GM19328 (cell line): ENCODE results near the gene AP5S1.
"Not testable (repeated sequence)": the region's sequence is repeated elsewhere in the genome, so short reads cannot be mapped to it uniquely, and the experiment has no call there.

ENCODE experiments used
- ATAC-seq: cut with Tn5 transposase; IDR thresholded peaks from one replicate; pipeline ENCODE4 v1.9.1; 2021; ENCODE audit warnings: mild to moderate bottlenecking, moderate library complexity; ENCODE audit not compliant: unreplicated experiment

AP5S1 gene

DNA sequence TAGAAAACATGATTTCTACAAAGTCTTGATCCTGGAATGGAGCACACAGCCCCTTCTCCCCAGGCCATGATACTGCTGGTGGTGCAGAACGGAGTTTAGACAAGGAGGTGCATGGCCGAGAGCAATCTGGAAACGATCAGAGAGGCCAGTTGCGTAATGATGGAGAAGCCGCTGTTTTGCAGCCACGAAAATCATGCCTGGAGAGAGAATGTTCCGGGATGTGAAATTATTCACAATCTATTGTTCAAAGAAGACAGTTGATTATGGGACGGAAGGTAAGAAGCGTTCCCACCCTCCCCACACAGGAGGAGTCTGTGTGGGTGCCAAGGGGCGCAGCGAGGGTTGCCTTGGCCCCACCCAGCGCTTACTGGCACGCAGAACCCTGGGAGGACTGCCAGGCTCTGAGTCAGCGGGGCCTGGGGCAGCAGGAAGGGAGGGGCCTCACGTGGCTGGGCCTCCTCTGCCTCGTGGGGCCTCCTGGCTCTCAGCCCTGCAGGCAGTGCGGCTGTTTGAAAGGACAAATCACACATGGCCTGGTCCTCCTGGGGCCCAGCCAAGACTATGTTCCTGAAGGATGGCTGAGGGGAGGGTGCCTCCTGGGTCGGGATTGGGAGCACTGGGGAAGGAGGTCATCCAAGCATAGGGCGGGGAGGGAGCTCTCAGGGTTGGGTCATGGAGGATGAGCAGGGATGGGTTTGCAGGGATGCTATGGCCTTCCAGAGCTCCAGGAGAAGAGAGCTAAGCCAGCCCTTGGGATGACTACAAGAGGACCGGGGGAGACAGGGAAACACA is 8.7 kb upstream of the AP5S1 start:
- ATAC-seq, result no peak

DNA sequence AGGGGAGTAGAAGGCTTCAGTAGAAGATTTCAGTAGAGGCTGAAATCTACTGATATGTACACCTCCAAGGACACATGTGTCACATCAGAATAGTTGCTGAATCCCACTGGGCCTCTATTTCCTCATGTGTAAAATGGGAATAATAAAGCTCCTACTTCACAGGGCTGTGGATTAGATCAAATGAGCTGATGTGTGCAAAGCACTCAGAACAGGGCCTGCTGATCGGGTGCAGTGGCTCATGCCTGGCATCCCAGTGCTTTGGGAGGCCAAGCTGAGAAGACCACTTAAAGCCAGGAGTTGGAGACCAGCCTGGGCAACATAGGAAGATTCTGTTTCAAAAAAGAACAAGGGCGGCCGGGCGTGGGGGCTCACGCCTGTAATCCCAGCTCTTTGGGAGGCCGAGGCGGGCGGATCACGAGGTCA is 8.1 kb upstream of the AP5S1 start:
- no peak for ATAC-seq

DNA sequence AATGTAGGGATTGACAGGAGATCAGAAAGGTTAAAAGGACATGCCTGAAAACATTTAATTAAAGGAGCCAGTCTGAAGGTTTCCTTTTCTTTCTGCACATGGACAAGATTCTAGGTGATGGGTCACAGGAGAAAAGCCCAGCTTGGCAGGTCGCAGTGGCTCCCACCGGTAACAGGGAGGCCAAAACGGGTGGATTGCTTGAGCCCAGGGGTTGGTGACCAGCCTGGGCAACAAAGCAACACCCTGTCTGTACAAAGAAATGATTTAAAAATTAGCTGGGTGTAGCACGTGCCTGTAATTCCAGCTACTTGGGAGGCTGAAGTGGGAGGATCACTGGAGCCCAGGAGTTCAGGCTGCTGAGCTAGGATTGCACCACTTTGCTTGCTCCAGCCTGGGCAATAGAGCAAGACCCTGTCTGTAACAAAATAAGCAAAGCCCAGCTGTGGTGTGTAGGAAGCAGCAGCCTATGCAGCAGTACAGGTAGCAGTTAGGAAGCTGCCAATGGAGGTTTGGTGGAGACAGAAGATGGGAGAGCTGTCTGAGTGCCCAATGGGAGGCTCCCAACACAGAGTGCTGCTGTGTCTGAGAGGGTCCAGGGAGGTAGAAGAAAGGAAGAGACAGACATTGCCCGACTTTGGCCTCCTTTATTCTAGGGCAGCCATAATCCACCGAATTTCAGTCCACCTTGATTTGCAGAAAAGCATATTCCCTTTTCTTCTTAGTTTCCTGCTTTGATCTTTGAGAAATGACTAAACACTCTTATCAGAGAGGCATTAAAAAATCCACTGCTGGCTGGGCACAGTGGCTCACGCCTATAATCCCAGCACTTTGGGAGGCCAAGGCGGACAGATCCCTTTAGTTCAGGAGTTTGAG is 7.1 kb upstream of the AP5S1 start:
- ATAC-seq, result no peak

DNA sequence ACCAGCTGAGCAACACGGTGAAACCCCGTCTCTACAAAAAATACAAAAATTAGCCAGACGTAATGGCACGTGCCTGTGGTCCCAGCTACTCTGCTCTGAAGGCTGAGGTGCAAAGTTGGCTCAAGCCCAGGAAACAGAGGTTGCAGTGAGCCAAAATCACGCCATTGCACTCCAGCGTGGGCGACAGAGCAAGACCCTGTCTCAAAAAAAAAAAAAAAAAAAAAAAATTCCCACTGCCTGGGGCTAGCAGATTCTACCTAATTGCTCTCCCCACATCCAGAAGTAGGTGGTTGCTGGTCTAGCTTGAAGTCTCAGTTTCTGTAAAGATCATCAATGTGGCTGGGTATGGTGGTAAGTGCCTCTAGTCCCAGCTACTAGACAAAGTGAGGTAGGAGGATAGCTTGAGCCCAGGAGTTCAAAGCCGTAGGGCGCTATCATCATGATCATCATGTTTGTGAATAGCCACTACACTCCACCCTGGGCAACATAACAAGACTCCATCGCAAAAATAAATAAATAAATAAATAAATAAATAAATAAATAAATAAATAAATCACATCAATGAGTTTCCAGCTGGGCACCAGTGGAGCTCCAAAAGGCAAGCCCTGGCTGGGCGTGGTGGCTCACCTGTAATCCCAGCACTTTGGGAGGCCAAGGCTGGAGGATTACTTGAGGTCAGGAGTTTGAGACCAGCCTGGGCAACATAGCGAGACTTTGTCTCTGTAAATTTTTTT is 6.3 kb upstream of the AP5S1 start:
- ATAC-seq, result no peak

DNA sequence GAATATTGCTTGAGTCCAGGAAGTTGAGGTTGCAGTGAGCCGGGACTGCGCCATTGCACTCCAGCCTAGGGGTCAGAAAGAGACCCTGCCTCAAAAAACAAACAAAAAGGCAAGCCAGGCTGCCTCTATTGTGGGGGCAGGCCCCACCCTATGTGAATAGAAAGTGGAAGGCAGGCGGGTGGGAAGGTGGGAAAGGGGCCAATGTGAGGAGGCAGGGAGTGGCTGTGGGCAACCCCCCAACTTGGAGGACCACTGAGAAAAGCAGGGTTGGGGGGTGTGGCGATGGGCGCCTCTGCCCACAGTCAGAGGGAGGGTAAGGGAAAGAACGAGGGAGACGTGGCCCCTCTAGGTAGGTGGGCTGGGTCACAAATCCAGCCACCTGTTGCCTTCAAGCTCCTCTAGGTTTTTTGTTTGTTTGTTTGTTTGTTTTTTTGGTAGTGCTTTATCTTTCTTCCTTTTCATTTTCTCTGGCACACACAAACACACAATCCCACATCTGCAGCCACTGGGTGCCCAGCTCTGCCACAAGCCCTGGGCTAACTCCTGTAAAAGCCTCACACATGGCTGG is 5.3 kb upstream of the AP5S1 start:
- ATAC-seq, result no peak

DNA sequence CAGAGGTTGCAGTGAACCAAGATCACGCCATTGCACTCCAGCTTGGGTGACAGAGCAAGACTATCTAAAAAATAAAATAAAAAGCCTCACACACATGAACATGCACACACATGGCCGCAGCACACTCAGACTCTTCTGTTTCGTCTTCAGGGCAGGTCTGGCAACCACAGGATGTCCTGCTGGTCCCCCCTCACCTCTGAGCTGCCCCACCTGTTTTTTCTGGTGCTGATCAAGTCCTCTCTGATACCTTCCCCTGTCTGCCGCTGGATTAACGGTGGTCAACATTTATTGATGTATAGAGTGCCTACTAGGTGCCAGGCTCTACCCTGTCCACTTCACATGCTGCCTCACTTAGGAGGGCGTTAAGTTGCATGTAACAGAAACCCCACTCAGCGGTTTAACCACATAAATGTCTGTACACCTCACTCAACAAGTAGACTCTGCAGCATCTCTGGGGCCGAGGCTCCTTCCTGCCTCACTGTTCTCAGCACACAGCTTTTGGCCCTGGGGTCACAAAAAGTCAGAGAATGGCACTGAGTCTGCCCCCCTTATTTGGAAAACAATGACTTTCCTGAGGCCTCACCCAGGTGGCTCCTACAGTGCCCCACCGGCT is 4.5 kb upstream of the AP5S1 start:
- no peak for ATAC-seq

DNA sequence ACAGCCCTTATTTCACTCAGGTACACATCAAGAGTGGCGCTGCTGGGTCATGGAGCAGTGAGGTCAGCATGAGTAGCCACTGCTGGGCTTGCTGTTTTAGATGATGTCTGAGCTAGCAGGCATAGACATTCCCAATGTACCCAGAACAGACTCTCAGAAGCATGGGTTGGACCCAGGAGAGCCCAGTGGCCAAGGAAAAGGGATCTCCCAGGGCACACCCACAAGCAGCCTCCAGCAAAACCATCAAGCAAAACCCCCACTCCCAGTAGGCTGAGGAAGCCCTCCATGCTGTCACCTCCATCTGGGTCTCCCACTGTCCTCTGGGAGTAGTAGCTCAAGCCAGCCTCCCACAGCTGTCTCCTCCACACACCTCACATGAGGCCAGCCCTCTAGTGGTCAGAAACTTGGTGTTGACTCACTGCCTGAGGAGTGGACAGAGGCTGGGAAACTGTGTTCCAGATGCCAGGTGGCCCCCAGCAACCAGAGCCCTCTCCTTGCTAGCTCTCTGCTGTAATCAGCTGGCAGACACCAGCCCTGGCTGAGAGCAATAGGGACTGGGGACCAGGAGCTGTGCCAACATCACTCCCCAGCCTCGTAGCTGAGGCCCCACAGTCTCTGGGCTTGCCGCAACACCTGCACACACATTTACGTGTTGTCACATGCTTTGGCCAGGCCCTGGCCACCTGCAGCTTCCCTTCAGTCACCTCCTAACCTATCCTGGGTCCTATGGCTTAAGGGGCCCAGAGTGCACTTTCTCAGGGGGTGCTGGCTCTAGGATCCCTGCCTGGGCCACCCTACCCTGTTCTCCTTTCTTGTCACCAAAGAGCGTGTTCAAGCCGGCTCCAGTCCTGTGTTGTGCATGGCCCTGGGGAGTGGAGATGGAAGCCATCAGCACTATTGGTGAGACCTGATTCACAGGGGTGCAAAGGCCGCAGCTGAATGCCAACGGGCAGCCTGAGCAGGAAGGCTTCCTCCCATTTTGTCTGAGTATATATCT is 1.9 kb upstream of the AP5S1 start:
- no peak for ATAC-seq

DNA sequence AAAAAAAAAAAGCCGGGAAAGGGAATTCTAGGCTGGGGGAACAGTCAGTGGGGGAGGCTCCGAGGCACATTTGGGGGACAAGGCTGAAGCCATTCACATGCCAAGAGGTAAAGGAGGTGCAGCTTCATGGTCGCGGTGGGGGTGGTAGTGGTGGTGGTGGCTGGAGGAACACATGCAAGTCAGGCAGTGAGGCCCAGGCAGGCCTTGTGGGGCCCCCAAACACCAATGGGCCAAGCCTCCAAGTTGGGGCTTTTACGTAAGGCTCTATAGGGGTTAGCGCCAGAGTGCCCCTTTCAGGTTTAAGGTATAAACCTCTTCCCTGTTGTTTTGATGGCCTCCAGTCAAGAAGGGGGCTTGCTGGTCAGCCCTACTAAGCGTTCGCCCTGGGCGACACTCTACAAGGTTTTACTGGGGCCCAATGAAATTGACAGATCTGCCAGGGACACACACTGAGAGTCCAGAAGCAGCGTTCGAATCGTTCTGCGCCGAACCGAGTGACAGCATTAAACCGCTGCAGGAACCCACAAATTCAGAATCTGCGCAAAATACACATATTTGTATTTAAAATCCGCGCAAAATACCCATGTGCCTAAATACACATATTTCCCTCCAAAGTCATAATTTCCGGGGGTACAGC is 818 bp upstream of the AP5S1 start:
- ATAC-seq, result no peak

DNA sequence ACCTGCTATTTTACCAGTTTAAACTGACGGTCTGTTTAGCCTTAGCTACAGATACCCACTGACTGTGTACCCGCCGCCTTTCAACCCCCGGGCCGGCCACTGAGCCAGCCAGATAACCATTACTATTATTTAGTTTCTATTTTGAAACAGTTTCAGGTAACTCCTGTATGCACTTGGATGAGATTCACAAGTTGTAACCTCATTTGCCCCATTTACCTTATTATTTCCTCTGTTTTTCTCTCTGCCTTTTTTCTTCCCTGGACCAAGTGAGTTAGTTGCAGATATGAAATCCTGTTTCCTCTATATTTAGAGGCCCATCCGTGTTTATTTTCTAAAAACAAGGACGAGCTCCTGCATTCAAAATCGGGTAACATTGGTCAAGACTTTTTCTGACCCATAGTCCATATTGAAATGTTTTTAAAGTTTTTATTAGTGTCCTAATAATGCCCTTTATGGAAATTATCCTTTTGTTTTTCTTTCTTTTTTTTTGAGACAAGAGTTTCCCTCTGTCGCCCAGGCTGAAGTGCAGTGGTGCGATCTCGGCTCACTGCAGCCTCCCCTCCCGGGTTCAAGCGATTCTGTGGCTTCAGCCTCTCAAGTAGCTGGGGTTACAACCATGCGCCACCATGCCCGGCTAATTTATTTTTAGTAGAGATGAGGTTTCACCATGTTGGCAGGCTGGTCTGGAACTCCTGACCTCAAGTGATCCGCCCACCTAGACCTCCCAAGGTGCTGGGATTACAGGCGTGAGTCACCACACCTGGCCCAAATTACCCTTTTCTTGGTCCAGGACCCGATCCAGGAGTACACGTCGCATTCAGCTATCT is 767 bp downstream of the AP5S1 start:
- ATAC-seq, result no peak

DNA sequence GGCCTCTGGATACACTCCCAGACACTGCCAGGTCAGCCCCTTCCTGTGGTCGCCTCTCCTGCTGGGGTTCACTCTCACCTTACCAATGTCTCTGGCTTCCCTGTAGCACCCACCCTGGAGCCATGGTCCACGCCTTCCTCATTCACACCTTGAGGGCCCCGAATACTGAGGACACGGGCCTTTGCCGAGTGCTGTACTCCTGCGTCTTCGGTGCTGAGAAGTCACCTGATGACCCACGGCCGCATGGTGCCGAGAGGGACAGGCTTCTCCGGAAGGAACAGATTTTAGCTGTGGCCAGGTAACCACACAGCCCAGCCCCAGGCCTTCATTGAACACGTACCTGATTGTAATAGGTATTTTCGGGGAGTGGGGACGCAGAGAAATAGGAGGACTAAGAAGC is 1.6 kb downstream of the AP5S1 start:
- no peak for ATAC-seq

DNA sequence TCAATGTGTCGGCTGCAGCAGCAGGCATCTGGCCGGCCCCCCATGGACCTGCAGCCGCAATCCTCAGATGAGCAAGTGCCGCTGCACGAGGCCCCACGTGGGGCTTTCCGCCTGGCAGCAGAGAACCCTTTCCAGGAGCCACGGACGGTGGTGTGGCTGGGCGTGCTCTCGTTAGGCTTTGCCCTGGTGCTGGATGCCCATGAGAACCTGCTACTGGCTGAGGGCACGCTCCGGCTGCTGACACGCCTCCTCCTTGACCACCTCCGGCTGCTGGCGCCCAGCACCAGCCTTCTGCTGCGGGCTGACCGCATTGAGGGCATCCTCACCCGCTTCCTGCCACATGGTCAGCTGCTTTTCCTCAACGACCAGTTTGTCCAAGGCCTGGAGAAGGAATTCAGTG is 3.5 kb downstream of the AP5S1 start:
- ATAC-seq, result no peak

DNA sequence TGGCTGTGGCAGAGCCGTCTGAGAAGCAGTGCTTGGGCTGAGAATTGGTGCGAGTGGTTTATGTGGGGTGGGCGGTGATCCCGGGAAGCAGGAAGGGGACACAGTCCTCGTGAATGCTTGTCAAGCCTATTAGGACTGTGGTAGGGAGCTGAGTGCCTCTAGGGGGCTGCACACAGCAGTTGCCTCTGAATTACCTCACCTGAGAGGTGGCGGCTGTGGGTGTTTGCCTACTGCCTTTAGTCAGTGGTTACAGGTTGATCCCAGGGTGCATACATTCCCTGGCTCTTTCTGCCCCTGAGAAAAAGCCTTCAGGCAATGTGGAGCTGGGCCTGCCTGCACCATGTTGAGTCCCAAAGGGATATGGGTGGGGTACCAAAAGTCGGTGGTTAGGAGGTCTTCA is 5.2 kb downstream of the AP5S1 start:
- ATAC-seq, result no peak

DNA sequence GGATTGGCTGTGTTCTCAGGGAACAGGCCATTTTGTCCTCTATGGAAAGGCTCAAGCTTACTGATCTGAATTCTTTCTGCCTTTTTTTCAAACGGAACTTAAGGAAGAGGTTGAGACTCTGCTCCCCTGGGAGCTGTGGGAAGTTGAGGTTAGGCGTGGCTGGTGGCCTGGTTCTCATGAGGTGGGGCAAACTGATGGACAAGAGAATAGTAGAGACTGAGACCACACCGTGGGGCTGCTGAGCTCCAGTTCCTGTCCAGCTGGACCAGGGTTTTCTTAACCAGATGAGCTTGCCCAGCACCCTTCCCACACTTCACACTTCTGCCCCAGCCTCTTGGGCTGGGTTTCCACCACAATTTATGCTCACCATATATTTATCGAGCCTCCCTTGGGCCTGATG is 6.1 kb downstream of the AP5S1 start:
- ATAC-seq, result no peak

DNA sequence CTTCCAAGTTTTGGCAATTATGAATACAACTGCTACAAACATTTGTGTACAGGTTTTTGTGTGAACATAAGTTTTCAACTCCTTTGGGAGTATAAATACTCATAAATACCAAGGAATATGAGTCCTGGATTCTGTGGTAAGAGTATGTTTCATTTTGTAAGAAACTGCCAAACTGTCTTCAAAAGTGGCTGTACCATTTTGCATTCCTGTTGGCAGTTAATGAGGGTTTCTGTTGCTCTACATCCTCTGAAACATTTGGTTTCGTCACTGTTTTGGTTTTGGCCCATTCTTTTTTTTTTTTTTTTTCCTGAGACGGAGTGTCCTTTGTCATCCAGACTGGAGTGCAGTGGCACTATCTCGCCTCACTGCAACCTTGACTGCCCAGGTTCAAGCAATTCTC is 8.5 kb downstream of the AP5S1 start:
- ATAC-seq, result no peak

DNA sequence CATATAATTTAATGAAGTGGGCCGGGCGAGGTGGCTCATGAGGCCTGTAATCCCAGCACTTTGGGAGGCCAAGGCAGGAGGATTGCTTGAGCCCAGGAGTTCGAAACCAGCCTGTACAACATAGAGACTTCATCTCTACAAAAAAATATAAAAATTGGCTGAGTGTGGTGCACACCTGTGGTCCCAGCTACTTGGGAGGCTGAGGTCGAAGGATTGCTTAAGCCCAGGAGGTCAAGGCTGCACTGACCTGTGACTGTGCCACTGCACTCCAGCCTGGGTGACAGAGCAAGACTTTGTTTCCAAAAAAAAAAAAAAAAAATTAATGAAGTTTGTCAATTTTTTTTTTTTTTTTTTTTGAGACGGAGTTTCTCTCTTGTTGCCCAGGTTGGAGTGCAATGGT is 9.5 kb downstream of the AP5S1 start:
- not testable (repeated sequence) for ATAC-seq

DNA sequence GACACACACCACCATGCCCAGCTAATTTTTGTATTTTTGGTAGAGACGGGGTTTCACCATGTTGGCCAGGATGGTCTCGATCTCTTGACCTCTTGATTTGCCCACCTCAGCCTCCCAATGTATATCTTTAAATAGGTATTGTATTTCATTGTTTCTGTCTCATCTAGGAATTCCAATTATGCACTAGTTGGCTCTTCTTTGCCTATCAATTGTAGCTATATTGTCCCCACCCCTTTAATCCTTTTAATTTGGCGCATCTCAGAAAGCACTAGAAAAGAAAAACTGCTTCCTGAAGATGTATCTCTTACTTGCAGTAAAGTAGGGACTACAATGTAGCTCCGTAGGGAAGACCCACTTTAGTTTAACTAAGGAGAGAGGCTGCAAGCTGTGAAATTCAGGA is 15.8 kb downstream of the AP5S1 start:
- no peak for ATAC-seq

DNA sequence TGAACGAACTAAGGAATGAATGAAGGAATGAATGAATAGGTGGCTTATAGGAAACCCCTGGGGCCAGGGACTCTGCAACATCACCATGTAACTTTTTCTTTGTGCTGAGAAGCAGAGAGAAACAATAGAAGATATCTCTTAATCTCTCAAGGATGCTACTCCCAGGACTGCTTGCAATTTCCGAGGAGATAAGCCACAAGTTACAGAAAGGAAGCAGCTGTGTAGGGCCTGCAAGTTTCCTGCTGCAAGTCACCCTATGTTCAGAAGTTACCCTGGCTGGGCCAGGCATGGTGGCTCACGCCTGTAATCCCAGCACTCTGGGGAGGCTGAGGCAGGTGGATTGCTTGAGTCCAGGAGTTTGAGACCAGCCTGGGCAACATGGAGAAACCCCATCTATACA is 19.0 kb downstream of the AP5S1 start:
- ATAC-seq, result no peak

DNA sequence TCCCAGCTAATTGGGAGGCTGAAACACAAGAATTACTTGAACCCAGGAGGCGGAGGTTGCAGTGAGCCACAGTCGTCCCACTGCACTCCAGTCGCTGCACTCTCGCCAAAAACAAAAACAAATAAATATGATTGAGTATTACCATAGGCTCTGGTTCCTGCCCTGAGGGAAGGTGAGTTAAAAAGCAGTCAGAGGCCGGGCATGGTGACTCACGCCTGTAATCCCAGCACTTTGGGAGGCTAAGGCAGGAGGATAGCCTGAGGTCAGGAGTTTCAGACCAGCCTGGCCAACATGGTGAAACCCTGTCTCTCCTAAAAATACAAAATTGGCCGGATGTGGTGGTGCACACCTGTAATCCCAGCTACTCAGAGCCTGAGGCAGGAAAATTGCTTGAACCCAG is 19.9 kb downstream of the AP5S1 start:
- ATAC-seq, result not testable (repeated sequence)
